A673 (cell line): Measurements from ENCODE around the gene NBPF26.
"Not testable (repeated sequence)": the region's sequence is repeated elsewhere in the genome, so short reads cannot be mapped to it uniquely, and the experiment has no call there.

ENCODE experiments used
- CTCF ChIP-seq: fragments of 300-800, 200-600 bp; sonication (generic); conservative IDR thresholded peaks from 2 replicates; pipeline ENCODE4 v1.5.1; 2017; ENCODE audit warnings: low read depth, mild to moderate bottlenecking, antibody characterized with exemption, low read length, moderate library complexity, mixed read lengths
- EZH2 ChIP-seq: fragments of 200-600 bp; sonication (generic); IDR thresholded peaks from 2 replicates; pipeline ENCODE4 v1.6.1; 2017; ENCODE audit warnings: borderline replicate concordance, low read depth, mild to moderate bottlenecking, mixed read lengths, antibody characterized with exemption, low read length; ENCODE audit not compliant: poor library complexity, severe bottlenecking

DNA sequence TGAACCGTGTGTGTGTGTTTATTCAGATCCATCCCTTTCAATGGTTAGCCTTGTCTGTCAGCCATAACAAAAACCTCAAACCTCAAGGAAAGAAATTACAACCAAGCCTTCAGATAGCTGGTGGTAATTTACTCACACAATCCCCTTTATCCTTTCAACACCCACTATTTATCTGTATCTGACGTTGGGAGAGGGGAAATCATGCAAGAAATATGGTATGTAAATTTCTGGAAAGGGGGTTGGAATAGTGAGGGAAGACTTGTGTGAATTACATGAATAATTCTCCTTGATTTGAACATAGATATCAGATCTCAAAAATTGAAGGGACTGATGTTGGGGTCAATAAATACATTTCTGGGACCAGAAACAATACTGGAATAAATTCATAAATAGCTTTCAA lies 42.8 kb upstream of the NBPF26 start:
- TF ChIP-seq CTCF, EZH2: not testable (repeated sequence)
